GM18868 (cell line): ENCODE results near the gene STK4.

Experiments
- ATAC-seq: cut with Tn5 transposase; IDR thresholded peaks from one replicate; pipeline ENCODE4 v1.9.1; 2021; ENCODE audit warnings: mild to moderate bottlenecking, moderate library complexity; ENCODE audit not compliant: unreplicated experiment

Gene STK4

GRCh38 chr20:45080867-45081624, 114.7 kb downstream of the STK4 start:
- no peak for ATAC-seq

GRCh38 chr20:45082468-45082867, 116.2 kb downstream of the STK4 start:
- no peak for ATAC-seq

- no peak for ATAC-seq
These were observed 116.8 kb downstream of the STK4 start for GRCh38 chr20:45083127-45083526.

- no peak for ATAC-seq
These were observed 119.0 kb downstream of the STK4 start for GRCh38 chr20:45085289-45085688.

GRCh38 chr20:45085867-45086266, 119.6 kb downstream of the STK4 start:
- no peak for ATAC-seq

GRCh38 chr20:45087097-45087790, 120.9 kb downstream of the STK4 start:
- ATAC-seq = no peak

- ATAC-seq = no peak
These were observed 121.5 kb downstream of the STK4 start for GRCh38 chr20:45087814-45088213.

- ATAC-seq = no peak
These were observed 121.9 kb downstream of the STK4 start for GRCh38 chr20:45088247-45088646.

GRCh38 chr20:45090481-45090880, 124.2 kb downstream of the STK4 start:
- ATAC-seq = no peak

- no peak for ATAC-seq
These were observed 125.1 kb downstream of the STK4 start for GRCh38 chr20:45091366-45091765.

GRCh38 chr20:45092898-45093297, 126.6 kb downstream of the STK4 start:
- ATAC-seq = no peak

GRCh38 chr20:45094201-45094600, 127.9 kb downstream of the STK4 start:
- ATAC-seq = no peak

GRCh38 chr20:45094864-45095574, 128.7 kb downstream of the STK4 start:
- ATAC-seq = no peak

GRCh38 chr20:45095805-45096238, 129.5 kb downstream of the STK4 start:
- ATAC-seq = no peak

GRCh38 chr20:45096781-45097180, 130.5 kb downstream of the STK4 start:
- ATAC-seq = no peak

- no peak for ATAC-seq
These were observed 131.3 kb downstream of the STK4 start for GRCh38 chr20:45097485-45098102.

- ATAC-seq = no peak
These were observed 131.9 kb downstream of the STK4 start for GRCh38 chr20:45098103-45098773.

- ATAC-seq = no peak
These were observed 134.4 kb downstream of the STK4 start, which contains the start of gene KCNS1 for GRCh38 chr20:45100563-45101245. TSS of gene KCNS1 (minus strand) at chr20:45101127. CDS start at chr20:45099236, 1,891 bp downstream.

GRCh38 chr20:45101333-45101850, 135.1 kb downstream of the STK4 start:
- ATAC-seq = no peak

- ATAC-seq = no peak
These were observed 136.8 kb downstream of the STK4 start for GRCh38 chr20:45103072-45103471.
